Measurements from ENCODE around the gene AK4.
"Not testable (repeated sequence)": the region's sequence is repeated elsewhere in the genome, so short reads cannot be mapped to it uniquely, and the experiment has no call there.

Gene AK4

GRCh38 chr1:65214340-65215027 lies 66.5 kb downstream of the AK4 start:
- DNase-seq = no peak

- no peak for DNase-seq
Observed at GRCh38 chr1:65216989-65217388, 69.0 kb downstream of the AK4 start.

- no peak for DNase-seq
Observed at GRCh38 chr1:65221638-65222339, 73.8 kb downstream of the AK4 start.

GRCh38 chr1:65222340-65222940 lies 74.4 kb downstream of the AK4 start:
- no peak for DNase-seq

GRCh38 chr1:65224681-65225091 lies 76.7 kb downstream of the AK4 start:
- DNase-seq = no peak

- no peak for DNase-seq
Observed at GRCh38 chr1:65225179-65225578, 77.2 kb downstream of the AK4 start.

- DNase-seq = no peak
Observed at GRCh38 chr1:65229201-65229600, 81.2 kb downstream of the AK4 start.

GRCh38 chr1:65229754-65230339 lies 81.8 kb downstream of the AK4 start:
- no peak for DNase-seq

GRCh38 chr1:65230731-65231481 lies 82.9 kb downstream of the AK4 start:
- DNase-seq = no peak

- DNase-seq = no peak
Observed at GRCh38 chr1:65231718-65232330, 83.8 kb downstream of the AK4 start.

GRCh38 chr1:65232461-65232990 lies 84.5 kb downstream of the AK4 start:
- no peak for DNase-seq

GRCh38 chr1:65233782-65234181 lies 85.8 kb downstream of the AK4 start:
- DNase-seq = no peak

GRCh38 chr1:65235867-65236805 lies 88.1 kb downstream of the AK4 start:
- DNase-seq = no peak

GRCh38 chr1:65237088-65237487 lies 89.1 kb downstream of the AK4 start:
- not testable (repeated sequence) for DNase-seq

- no peak for DNase-seq
Observed at GRCh38 chr1:65237503-65237902, 89.5 kb downstream of the AK4 start.

GRCh38 chr1:65238010-65238409 lies 90.0 kb downstream of the AK4 start:
- no peak for DNase-seq

- no peak for DNase-seq
Observed at GRCh38 chr1:65243491-65243890, 95.5 kb downstream of the AK4 start.

- DNase-seq = no peak
Observed at GRCh38 chr1:65245295-65245694, 97.3 kb downstream of the AK4 start.

GRCh38 chr1:65247419-65248359 lies 99.7 kb downstream of the AK4 start:
- DNase-seq = no peak

- DNase-seq = no peak
Observed at GRCh38 chr1:65250826-65251225, 102.8 kb downstream of the AK4 start.
